ENCODE data around the gene FLNC.

DNA sequence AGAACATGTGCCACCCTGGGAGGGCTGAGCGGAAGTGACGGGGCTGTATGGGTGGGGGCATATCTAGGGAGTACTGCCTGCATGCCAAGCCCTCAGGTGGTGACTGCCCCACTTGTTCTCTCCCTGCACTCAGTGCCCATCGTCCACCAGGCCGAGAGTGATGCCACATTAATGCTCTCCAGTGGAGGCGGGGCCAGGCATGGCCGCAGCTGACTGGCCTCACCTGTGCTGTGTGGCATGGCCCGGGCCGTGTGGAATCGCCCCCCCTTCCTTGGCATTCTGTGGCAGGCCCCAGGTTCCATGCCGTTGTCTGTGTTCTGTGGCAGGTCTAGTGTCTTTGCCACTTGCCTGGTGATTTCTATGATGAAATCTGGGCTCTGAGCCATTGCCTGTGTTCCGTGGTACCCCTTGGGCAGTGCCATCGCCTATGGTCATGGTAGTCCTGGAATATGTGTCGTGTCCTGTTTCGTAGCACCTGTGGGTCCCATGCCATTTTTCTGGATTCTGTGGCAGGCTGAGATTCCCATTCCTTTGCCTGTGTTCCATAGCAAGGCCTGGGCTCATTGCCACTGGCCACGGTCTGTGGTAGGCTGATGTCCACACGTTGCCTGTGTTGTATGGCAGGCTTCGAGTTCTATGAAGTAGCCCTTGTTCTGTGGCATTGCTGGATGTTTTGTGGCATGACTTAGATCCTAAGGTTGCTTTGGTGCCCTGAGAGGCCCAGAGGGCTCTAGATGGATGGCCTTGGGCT, 8.9 kb downstream of the FLNC start:
- TF ChIP-seq, protein P1, sequence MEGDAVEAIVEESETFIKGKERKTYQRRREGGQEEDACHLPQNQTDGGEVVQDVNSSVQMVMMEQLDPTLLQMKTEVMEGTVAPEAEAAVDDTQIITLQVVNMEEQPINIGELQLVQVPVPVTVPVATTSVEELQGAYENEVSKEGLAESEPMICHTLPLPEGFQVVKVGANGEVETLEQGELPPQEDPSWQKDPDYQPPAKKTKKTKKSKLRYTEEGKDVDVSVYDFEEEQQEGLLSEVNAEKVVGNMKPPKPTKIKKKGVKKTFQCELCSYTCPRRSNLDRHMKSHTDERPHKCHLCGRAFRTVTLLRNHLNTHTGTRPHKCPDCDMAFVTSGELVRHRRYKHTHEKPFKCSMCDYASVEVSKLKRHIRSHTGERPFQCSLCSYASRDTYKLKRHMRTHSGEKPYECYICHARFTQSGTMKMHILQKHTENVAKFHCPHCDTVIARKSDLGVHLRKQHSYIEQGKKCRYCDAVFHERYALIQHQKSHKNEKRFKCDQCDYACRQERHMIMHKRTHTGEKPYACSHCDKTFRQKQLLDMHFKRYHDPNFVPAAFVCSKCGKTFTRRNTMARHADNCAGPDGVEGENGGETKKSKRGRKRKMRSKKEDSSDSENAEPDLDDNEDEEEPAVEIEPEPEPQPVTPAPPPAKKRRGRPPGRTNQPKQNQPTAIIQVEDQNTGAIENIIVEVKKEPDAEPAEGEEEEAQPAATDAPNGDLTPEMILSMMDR (IDR thresholded peaks at IDR 0.05), result no peak
- no peak for TF ChIP-seq POLR2A (IDR thresholded peaks at IDR 0.05)
- TF ChIP-seq POLR2AphosphoS5 (IDR thresholded peaks at IDR 0.05; ENCODE audit: insufficient read depth in 1 of 2, low read depth in 1 of 2), result no peak
